Tibial nerve (tissue), 4 donors: Measurements from ENCODE around the gene ANKMY1.

Experiments used
- EP300 ChIP-seq, 2 donors: sonication (generic); formaldehyde crosslinking; IDR thresholded peaks; one replicate each; pipeline ENCODE4 v1.6.1; 2017; ENCODE audit warnings: antibody characterized with exemption in 2 of 2, mild to moderate bottlenecking in 1 of 2
- TF ChIP-seq, protein P1 (sequence below), 5 experiments: fragments of 200-600 bp in 3 of 5; fragments of 450-650 bp in 2 of 5; sonication (generic) in 3 of 5; IDR thresholded peaks; one replicate each; pipeline ENCODE4 v1.5.1; 2016 to 2019; ENCODE audit warnings: antibody characterized with exemption in 5 of 5, mild to moderate bottlenecking in 3 of 5, moderate library complexity in 2 of 5

DNA sequence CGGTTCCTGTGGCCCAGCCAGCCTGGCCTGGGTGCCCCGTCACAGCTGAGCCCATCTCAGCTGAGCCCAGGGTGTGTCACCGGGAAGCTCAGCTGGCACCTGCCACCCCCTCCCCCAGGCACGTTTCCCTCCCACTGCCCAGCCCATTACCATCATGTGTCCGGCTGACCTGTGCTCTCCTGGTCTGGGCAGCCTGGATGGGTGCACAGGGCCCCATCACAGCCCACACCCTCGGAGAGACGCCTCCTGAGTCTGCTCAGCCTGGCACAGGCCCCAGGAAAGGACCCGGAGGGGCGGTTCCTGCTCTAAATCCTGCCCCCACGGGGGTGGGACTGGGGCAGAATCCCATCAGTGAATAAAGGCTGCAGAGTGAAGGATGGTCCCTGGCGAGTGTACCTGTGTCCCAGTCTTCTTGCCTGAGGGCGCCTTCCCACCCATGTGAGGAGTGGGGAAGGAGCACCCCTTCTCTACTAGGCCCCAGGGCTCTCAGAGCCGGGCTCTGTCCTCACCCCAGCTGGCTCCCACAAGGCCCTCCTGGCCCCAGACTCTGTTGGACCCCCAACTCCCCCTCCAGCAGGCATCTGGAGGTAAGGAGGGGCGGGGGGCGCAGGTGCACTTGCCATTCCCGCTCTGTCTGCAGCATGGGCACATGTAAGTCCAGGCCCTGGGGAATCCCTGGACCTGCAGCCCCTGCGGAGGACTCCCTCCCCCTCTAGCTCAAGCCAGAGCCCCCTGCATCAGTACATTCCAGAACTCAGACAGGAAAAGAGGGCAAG is 101.2 kb downstream of the ANKMY1 start:
- TF ChIP-seq EP300 (IDR thresholded peaks at IDR 0.05), result no peak
- TF ChIP-seq, protein P1, sequence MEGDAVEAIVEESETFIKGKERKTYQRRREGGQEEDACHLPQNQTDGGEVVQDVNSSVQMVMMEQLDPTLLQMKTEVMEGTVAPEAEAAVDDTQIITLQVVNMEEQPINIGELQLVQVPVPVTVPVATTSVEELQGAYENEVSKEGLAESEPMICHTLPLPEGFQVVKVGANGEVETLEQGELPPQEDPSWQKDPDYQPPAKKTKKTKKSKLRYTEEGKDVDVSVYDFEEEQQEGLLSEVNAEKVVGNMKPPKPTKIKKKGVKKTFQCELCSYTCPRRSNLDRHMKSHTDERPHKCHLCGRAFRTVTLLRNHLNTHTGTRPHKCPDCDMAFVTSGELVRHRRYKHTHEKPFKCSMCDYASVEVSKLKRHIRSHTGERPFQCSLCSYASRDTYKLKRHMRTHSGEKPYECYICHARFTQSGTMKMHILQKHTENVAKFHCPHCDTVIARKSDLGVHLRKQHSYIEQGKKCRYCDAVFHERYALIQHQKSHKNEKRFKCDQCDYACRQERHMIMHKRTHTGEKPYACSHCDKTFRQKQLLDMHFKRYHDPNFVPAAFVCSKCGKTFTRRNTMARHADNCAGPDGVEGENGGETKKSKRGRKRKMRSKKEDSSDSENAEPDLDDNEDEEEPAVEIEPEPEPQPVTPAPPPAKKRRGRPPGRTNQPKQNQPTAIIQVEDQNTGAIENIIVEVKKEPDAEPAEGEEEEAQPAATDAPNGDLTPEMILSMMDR (IDR thresholded peaks at IDR 0.05), result no peak
